ENCODE measurements around the gene ZNF407.

ZNF407 gene

DNA sequence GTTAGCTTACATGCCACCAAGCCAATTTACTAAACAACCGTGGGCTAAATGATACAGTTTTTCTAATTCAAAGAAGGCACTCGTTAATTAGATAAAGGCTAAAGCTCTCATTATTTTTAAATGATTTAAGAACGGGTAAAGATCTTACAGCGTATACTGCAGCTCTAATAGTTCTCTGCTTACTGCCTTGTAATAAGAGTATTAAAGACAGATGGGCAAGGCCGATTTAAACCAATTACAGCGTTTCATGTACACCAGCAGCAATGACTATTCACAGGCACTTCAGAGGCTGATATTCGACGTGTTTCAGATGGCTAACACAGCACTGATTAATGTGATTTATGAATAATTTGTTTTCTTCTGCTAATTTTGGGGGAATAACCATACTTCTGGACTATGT lies 259.3 kb downstream of the ZNF407 start:
- H3K27ac ChIP-seq (replicated peaks): no peak overlapping the region
- no peak for TF ChIP-seq POLR2AphosphoS5 (IDR thresholded peaks at IDR 0.05; ENCODE audit: low read depth)
- TF ChIP-seq, protein P1, sequence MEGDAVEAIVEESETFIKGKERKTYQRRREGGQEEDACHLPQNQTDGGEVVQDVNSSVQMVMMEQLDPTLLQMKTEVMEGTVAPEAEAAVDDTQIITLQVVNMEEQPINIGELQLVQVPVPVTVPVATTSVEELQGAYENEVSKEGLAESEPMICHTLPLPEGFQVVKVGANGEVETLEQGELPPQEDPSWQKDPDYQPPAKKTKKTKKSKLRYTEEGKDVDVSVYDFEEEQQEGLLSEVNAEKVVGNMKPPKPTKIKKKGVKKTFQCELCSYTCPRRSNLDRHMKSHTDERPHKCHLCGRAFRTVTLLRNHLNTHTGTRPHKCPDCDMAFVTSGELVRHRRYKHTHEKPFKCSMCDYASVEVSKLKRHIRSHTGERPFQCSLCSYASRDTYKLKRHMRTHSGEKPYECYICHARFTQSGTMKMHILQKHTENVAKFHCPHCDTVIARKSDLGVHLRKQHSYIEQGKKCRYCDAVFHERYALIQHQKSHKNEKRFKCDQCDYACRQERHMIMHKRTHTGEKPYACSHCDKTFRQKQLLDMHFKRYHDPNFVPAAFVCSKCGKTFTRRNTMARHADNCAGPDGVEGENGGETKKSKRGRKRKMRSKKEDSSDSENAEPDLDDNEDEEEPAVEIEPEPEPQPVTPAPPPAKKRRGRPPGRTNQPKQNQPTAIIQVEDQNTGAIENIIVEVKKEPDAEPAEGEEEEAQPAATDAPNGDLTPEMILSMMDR (IDR thresholded peaks at IDR 0.05; ENCODE audit: insufficient read depth, low read length): no peak
- no peak for TF ChIP-seq GABPA (IDR thresholded peaks at IDR 0.05; ENCODE audit: low read depth)
- TF ChIP-seq, protein P2, sequence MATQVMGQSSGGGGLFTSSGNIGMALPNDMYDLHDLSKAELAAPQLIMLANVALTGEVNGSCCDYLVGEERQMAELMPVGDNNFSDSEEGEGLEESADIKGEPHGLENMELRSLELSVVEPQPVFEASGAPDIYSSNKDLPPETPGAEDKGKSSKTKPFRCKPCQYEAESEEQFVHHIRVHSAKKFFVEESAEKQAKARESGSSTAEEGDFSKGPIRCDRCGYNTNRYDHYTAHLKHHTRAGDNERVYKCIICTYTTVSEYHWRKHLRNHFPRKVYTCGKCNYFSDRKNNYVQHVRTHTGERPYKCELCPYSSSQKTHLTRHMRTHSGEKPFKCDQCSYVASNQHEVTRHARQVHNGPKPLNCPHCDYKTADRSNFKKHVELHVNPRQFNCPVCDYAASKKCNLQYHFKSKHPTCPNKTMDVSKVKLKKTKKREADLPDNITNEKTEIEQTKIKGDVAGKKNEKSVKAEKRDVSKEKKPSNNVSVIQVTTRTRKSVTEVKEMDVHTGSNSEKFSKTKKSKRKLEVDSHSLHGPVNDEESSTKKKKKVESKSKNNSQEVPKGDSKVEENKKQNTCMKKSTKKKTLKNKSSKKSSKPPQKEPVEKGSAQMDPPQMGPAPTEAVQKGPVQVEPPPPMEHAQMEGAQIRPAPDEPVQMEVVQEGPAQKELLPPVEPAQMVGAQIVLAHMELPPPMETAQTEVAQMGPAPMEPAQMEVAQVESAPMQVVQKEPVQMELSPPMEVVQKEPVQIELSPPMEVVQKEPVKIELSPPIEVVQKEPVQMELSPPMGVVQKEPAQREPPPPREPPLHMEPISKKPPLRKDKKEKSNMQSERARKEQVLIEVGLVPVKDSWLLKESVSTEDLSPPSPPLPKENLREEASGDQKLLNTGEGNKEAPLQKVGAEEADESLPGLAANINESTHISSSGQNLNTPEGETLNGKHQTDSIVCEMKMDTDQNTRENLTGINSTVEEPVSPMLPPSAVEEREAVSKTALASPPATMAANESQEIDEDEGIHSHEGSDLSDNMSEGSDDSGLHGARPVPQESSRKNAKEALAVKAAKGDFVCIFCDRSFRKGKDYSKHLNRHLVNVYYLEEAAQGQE (IDR thresholded peaks at IDR 0.05; ENCODE audit: insufficient replicate concordance, low read depth): no peak
- no peak for TF ChIP-seq SPI1 (IDR thresholded peaks at IDR 0.05; ENCODE audit: borderline replicate concordance, low read depth)
- DNase-seq (ENCODE audit: low read depth in 1 of 2, low spot score in 1 of 2): no peak
- no peak overlapping the region for H3K4me3 ChIP-seq (replicated peaks; ENCODE audit: insufficient read depth, low read length)
- H3K27me3 ChIP-seq (ENCODE audit: insufficient read depth, poor library complexity, severe bottlenecking): no peaks in the 10 kb centered on the region

DNA sequence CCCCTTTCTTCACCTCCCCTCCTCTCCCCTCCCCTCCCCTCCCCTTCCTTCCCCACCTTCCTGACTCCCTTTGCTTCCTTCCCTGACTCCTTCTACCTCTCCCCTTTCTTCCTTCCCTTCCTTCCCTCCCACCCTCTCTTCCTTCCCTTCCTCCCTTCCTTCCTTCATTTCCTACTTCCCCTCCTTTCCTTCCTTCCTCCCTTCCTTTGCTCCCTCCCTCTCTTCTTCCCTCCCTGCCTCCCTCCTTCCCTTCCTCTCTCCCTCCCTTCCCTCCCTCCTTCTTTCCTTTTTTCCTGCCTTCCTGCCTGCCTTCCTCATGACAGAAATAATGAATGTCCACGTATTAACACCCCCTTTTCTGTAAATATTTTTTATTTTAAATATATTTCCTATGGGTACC lies 260.2 kb downstream of the ZNF407 start:
- no peak overlapping the region for H3K27ac ChIP-seq (replicated peaks)
- TF ChIP-seq, protein P1 (IDR thresholded peaks at IDR 0.05; ENCODE audit: insufficient read depth, low read length): no peak
- TF ChIP-seq, protein P2 (IDR thresholded peaks at IDR 0.05; ENCODE audit: insufficient replicate concordance, low read depth): no peak
- no peak for TF ChIP-seq SPI1 (IDR thresholded peaks at IDR 0.05; ENCODE audit: borderline replicate concordance, low read depth)
- no peak for TF ChIP-seq GABPA (IDR thresholded peaks at IDR 0.05; ENCODE audit: low read depth)
- no peak for TF ChIP-seq POLR2AphosphoS5 (IDR thresholded peaks at IDR 0.05; ENCODE audit: low read depth)
- no peaks in the 10 kb centered on the region for H3K27me3 ChIP-seq (ENCODE audit: insufficient read depth, poor library complexity, severe bottlenecking)
- no peak overlapping the region for H3K4me3 ChIP-seq (replicated peaks; ENCODE audit: insufficient read depth, low read length)
- no peak for DNase-seq (ENCODE audit: low read depth in 1 of 2, low spot score in 1 of 2)

DNA sequence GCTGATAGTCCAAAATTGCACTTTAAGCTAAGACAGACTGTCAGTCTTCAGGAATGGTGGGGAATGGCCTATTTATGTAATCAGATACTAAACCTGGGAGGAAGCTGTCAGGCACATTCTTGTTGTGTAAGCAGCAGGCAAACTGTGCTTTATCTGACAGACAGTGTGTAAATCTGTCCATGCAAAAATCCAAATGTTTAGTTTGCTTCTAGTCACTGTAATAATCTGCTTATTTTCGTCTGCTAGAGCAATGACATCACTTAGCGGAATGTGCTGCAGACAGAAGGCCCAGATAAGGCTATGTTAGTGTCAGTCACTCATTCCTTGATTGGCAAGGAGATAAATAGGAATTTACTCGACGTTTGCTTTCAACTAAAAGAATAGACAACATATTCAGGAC lies 263.5 kb downstream of the ZNF407 start:
- no peaks in the 10 kb centered on the region for H3K27me3 ChIP-seq (ENCODE audit: insufficient read depth, poor library complexity, severe bottlenecking)
- no peak overlapping the region for H3K27ac ChIP-seq (replicated peaks)
- TF ChIP-seq POLR2AphosphoS5 (IDR thresholded peaks at IDR 0.05; ENCODE audit: low read depth): no peak
- TF ChIP-seq, protein P1 (IDR thresholded peaks at IDR 0.05; ENCODE audit: insufficient read depth, low read length): no peak
- TF ChIP-seq GABPA (IDR thresholded peaks at IDR 0.05; ENCODE audit: low read depth): no peak
- TF ChIP-seq, protein P2 (IDR thresholded peaks at IDR 0.05; ENCODE audit: insufficient replicate concordance, low read depth): no peak
- no peak for TF ChIP-seq SPI1 (IDR thresholded peaks at IDR 0.05; ENCODE audit: borderline replicate concordance, low read depth)
- DNase-seq (ENCODE audit: low read depth in 1 of 2, low spot score in 1 of 2): no peak
- H3K4me3 ChIP-seq (replicated peaks; ENCODE audit: insufficient read depth, low read length): no peak overlapping the region
